IMR-90 (cell line): Measurements from ENCODE around the gene MGAT4C.

Experiments used
- NFE2L2 ChIP-seq: fragments of 150-350 bp; IDR thresholded peaks from 2 replicates; pipeline ENCODE4 v1.6.1; 2016; ENCODE audit warnings: low read depth, mild to moderate bottlenecking, low read length
- POLR2A ChIP-seq: IDR thresholded peaks from 2 replicates; pipeline ENCODE4 v1.6.1; 2012; ENCODE audit warnings: mild to moderate bottlenecking, low read depth, low read length
- RCOR1 ChIP-seq: IDR thresholded peaks from 2 replicates; pipeline ENCODE4 v1.6.1; 2012; ENCODE audit warnings: mild to moderate bottlenecking, low read length, improper control_type of control experiment; ENCODE audit not compliant: insufficient replicate concordance
- TF ChIP-seq, protein P1 (sequence below): conservative IDR thresholded peaks from 2 replicates; pipeline ENCODE4 v1.5.1; 2012; ENCODE audit warnings: mild to moderate bottlenecking, low read depth, low read length, improper control_type of control experiment
- TF ChIP-seq, protein P2 (sequence below): fragments of 150-350 bp; IDR thresholded peaks from 2 replicates; pipeline ENCODE4 v1.6.1; 2016; ENCODE audit warnings: low read depth, mild to moderate bottlenecking, low read length, moderate library complexity, borderline replicate concordance

DNA sequence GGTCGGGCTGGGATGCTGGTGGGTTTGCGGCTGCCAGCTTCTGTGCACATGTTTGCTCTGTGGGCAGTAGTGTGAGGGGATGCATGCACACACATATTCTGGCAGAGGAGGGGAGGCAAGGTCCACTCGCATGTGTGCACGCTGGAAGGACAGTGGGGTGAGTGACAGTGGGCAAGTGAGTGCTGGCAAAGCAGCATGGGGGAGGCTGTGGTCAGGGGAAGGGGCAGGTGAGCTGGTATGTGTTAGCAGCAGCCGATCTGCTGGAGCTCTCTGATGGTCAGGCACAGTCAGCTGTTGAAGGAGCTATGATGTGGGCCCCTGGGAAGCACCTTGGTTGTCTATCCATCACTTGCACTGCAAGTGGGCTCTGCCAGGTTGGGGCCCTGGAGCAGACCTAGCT is 211.8 kb downstream of the MGAT4C start:
- TF ChIP-seq, protein P1, sequence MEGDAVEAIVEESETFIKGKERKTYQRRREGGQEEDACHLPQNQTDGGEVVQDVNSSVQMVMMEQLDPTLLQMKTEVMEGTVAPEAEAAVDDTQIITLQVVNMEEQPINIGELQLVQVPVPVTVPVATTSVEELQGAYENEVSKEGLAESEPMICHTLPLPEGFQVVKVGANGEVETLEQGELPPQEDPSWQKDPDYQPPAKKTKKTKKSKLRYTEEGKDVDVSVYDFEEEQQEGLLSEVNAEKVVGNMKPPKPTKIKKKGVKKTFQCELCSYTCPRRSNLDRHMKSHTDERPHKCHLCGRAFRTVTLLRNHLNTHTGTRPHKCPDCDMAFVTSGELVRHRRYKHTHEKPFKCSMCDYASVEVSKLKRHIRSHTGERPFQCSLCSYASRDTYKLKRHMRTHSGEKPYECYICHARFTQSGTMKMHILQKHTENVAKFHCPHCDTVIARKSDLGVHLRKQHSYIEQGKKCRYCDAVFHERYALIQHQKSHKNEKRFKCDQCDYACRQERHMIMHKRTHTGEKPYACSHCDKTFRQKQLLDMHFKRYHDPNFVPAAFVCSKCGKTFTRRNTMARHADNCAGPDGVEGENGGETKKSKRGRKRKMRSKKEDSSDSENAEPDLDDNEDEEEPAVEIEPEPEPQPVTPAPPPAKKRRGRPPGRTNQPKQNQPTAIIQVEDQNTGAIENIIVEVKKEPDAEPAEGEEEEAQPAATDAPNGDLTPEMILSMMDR = no peak
- TF ChIP-seq POLR2A = no peak
- no peak for TF ChIP-seq RCOR1
- TF ChIP-seq NFE2L2 = no peak
- TF ChIP-seq, protein P2, sequence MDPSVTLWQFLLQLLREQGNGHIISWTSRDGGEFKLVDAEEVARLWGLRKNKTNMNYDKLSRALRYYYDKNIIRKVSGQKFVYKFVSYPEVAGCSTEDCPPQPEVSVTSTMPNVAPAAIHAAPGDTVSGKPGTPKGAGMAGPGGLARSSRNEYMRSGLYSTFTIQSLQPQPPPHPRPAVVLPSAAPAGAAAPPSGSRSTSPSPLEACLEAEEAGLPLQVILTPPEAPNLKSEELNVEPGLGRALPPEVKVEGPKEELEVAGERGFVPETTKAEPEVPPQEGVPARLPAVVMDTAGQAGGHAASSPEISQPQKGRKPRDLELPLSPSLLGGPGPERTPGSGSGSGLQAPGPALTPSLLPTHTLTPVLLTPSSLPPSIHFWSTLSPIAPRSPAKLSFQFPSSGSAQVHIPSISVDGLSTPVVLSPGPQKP = no peak
